Muscle layer of duodenum (tissue), 2 donors: Measurements from ENCODE around the gene VAMP5.
A peak's percentile ranks its signal among the peaks of the same experiment; 100 is the strongest.
"Not testable (repeated sequence)": the region's sequence is repeated elsewhere in the genome, so short reads cannot be mapped to it uniquely, and the experiment has no call there.

Experiments
- H3K27ac ChIP-seq: one replicate; pipeline ENCODE4 v1.7.0; 2013; ENCODE audit warnings: mild to moderate bottlenecking, low read length
- H3K27me3 ChIP-seq: one replicate; pipeline ENCODE4 v1.7.0; 2013; ENCODE audit warnings: low read depth, mild to moderate bottlenecking, control low read depth, low read length
- H3K36me3 ChIP-seq, 2 donors: one replicate each; pipeline ENCODE4 v1.7.0; 2013; ENCODE audit warnings: low read length in 2 of 2, control low read depth in 1 of 2, mild to moderate bottlenecking in 1 of 2; ENCODE audit not compliant: insufficient read depth in 2 of 2, control insufficient read depth in 1 of 2
- H3K4me1 ChIP-seq, 2 donors: one replicate each; pipeline ENCODE4 v1.7.0; 2013; ENCODE audit warnings: low read length in 2 of 2, mild to moderate bottlenecking in 2 of 2, control low read depth in 1 of 2, moderate library complexity in 1 of 2; ENCODE audit not compliant: insufficient read depth in 2 of 2, control insufficient read depth in 1 of 2
- H3K4me3 ChIP-seq, 2 donors: one replicate each; pipeline ENCODE4 v1.7.0; 2013; ENCODE audit warnings: low read length in 2 of 2, low read depth in 1 of 2, mild to moderate bottlenecking in 1 of 2
- H3K9me3 ChIP-seq, 2 donors: one replicate each; pipeline ENCODE4 v1.7.0; 2013; ENCODE audit warnings: low read length in 2 of 2, control low read depth in 1 of 2, mild to moderate bottlenecking in 1 of 2; ENCODE audit not compliant: control insufficient read depth in 1 of 2
- donor health status: healthy.

VAMP5 gene

DNA sequence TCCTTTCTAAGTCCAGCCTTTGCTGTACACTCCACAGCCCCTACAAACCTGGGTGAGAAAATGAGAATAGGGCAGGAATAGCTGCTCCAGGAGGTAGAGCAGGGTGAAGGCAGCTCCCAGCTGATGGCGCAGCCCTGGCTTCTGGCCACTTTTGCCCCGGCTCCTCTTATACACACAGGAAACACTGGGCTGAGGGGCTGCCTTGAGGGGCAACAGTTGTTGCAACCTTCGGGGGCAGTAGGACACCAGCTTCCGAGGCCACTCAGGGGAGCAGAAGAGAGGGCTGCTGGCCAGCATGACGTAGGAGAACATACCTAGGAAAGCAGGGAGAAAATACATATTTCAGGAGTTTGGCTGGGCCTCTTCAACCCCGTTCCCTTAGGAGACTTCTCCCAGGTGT is 31.0 kb upstream of the VAMP5 start:
- Histone ChIP-seq H3K36me3 (peaks cover 61 to 63% of the 10 kb centered on the region in 2 donors), H3K27me3 (no peaks in the 10 kb centered on the region), H3K27ac (no peak overlapping the region), H3K4me1 (peaks cover 0 to 7% of the 10 kb centered on the region in 2 donors), H3K4me3 (no peak overlapping the region), H3K9me3 (no peaks in the 10 kb centered on the region)

DNA sequence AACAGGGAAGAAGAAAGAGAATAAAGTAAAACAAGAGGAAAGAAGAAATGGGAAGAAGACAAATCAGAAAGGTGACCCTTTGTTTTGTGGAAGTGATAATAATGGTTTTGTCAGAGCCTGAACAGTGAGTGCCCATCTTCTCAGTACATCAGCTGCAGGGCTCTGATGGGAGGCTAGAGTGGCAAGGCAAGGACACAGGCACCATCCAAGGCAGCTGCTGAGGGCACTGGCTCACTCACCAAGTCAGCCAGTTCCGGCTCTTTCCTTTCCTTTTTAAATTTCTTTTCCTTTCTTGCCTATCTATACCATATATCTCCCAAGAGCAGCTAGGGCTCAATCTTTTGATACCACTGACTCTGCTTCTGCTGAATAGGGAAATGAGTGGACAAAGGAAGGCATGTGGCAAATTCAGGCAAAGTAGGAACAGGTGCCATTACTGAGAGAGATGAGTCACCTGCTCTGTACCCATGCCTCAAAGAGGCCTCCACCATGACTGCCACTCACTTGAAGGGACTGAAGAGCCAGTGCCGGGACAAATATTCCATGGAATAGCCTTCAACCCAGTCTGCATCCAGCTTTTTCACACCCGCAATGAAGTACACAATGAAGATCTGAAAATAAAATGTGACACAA is 29.1 kb upstream of the VAMP5 start:
- H3K4me3 ChIP-seq: no peak overlapping the region
- H3K27ac ChIP-seq: no peak overlapping the region
- peaks cover 3 to 13% of the 10 kb centered on the region in 2 donors for H3K4me1 ChIP-seq
- H3K36me3 ChIP-seq: peaks cover 59 to 61% of the 10 kb centered on the region in 2 donors
- H3K27me3 ChIP-seq: no peaks in the 10 kb centered on the region
- H3K9me3 ChIP-seq: no peaks in the 10 kb centered on the region

DNA sequence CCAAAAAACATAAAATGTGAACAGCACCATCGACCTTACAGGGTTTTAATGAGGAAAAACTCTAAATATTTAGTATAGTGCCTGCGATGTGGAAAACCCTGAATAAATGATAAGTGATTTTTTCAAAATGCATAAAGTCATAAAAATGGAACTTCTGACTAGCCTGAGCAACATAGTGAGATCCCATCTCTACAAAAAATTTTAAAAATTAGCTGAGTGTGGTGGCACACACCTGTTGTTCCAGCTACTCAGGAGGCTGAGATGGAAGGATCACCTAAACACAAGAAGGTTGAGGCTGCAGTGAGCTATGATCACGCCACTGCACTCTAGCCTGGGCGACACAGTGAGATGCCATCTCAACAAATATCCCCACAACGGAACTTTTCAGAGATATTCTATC is 27.1 kb upstream of the VAMP5 start:
- Histone ChIP-seq H3K27me3 (no peaks in the 10 kb centered on the region), H3K27ac (no peak overlapping the region), H3K4me1 (peaks cover 3 to 16% of the 10 kb centered on the region in 2 donors), H3K36me3 (peaks cover 40 to 42% of the 10 kb centered on the region in 2 donors), H3K4me3 (no peak overlapping the region), H3K9me3 (no peaks in the 10 kb centered on the region)

GRCh38 chr2:85558160-85558559 is 26.1 kb upstream of the VAMP5 start:
- H3K4me3 ChIP-seq: no peak overlapping the region
- peaks cover 30 to 32% of the 10 kb centered on the region in 2 donors for H3K36me3 ChIP-seq
- no peaks in the 10 kb centered on the region for H3K9me3 ChIP-seq
- H3K4me1 ChIP-seq: peaks cover 3 to 14% of the 10 kb centered on the region in 2 donors
- no peaks in the 10 kb centered on the region for H3K27me3 ChIP-seq
- no peak overlapping the region for H3K27ac ChIP-seq

GRCh38 chr2:85560403-85560726 is 23.9 kb upstream of the VAMP5 start:
- H3K9me3 ChIP-seq, H3K27ac ChIP-seq: not testable (repeated sequence)
- peak overlapping the region; percentile 87 to 95 for H3K4me3 ChIP-seq

DNA sequence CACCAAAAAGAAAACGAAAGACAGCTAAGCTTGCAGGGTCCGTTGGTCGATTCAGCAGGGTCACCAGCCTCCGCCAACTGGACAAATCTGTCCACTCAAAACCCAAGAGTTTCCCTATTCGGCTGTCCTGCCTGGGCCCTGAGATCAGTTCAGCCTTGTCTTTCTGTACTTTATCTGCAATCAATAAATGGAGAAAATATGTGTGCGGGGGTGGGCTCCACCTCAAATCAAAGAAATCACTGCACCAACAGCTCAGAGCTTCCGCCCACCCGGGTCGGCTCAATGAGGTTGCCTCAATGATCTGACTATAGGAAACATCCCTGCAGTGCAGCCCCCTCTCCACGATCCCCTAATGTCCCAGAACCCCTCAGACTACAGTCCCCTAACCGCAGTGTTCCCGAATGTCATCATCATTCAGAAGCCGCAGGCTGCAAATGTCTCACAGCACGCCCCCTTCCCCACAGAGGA is 23.4 kb upstream of the VAMP5 start:
- Histone ChIP-seq H3K27me3 (no peaks in the 10 kb centered on the region), H3K4me3 (peak overlapping the region; percentile 87 to 95), H3K4me1 (peaks cover 3 to 14% of the 10 kb centered on the region in 2 donors), H3K27ac (no peak overlapping the region), H3K36me3 (peaks cover 8 to 18% of the 10 kb centered on the region in 2 donors), H3K9me3 (no peaks in the 10 kb centered on the region)

More at GRCh38 chr2:85560403-85560726, 23.9 kb upstream of the VAMP5 start:
- H3K27me3 ChIP-seq: not testable (repeated sequence)
- Histone ChIP-seq H3K36me3 (peaks cover 11 to 20% of the 10 kb centered on the region in 2 donors), H3K4me1 (peaks cover 3 to 14% of the 10 kb centered on the region in 2 donors)

DNA sequence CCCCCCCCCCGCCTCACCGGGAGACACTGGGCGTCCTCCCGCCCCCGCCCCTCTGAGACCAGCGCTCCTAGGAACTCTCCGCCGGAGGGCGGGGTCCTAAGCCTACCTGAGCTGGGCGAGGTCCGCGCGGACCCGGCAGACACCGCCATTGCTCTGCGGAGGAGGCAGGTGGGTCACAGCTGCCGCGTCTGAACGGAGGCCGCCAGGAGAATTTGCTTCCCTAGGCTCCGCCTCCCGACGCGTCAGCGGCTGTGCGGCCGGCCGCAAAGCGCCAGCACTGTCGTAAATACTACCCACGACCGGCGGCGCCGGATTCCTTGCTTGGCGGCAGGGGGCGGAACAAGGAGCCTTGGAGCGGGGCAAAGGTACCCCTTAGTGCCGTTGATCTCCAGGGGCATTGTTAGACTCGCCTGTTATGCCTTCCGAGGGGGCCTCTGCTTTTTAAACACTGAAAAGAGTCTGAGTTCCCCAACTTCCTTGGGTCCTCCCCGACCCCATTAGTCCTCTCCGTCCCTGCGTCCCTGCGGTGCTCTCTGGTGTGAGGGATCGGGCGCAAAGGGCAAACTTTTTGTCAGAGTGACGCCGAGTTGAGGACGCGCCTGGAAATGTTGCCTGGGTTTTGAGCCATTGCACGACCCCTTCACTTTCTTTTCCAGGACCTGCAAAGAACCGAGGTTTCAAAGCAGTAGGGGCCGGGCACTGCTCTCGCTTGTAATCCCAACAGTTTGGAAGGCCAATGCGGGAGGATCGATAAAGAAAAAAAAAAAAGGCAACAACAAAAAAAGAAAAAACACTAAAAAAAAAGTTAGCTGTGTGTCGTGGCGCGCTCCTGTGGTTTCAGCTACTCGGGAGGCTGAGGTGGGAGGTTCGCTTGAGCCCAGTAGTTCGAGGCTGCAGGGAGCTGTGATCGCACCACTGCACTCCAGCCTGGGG is 22.7 kb upstream of the VAMP5 start, which contains the start of gene GGCX:
Gene GGCX, minus strand, starts transcription at position 214 of the 933 bp plus-strand sequence. Its CDS starts 65 bp downstream, at position 149.
- Histone ChIP-seq H3K27ac (peak within 1 kb of the TSS; percentile 86), H3K4me1 (peaks cover 3 to 14% of the 10 kb centered on the region in 2 donors), H3K36me3 (peaks cover 4 to 11% of the 10 kb centered on the region in 2 donors), H3K27me3 (no peaks in the 10 kb centered on the region), H3K9me3 (no peaks in the 10 kb centered on the region), H3K4me3 (peak within 1 kb of the TSS; percentile 87 to 95)

DNA sequence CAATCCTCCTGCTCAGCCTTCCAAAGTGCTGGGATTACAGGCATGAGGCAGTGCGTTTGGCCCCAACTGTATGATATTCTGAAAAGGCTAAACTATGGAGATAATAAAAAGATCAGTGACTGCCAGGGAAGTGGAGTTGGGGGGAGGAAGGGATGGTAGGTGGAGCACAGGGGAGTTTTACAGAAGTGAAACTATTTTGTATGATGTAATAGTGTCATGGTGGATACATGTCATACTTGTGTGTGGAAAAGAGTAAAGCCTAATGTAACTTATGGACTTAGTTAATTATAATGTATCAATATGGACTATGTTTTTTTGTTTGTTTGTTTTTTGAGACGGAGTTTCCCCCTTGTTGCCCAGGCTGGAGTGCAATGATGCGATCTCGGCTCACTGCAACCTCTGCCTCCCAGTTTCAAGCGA is 20.1 kb upstream of the VAMP5 start:
- Histone ChIP-seq H3K27ac (no peak overlapping the region), H3K4me1 (peaks cover 3 to 14% of the 10 kb centered on the region in 2 donors), H3K27me3 (no peaks in the 10 kb centered on the region), H3K36me3 (no peaks in the 10 kb centered on the region), H3K4me3 (no peak overlapping the region), H3K9me3 (no peaks in the 10 kb centered on the region)

- no peak overlapping the region for H3K4me3 ChIP-seq
- no peaks in the 10 kb centered on the region for H3K9me3 ChIP-seq
- no peaks in the 10 kb centered on the region for H3K27me3 ChIP-seq
- no peaks in the 10 kb centered on the region for H3K4me1 ChIP-seq
- no peaks in the 10 kb centered on the region for H3K36me3 ChIP-seq
- H3K27ac ChIP-seq: no peak overlapping the region
Observed at GRCh38 chr2:85566265-85566664, 18.0 kb upstream of the VAMP5 start.

DNA sequence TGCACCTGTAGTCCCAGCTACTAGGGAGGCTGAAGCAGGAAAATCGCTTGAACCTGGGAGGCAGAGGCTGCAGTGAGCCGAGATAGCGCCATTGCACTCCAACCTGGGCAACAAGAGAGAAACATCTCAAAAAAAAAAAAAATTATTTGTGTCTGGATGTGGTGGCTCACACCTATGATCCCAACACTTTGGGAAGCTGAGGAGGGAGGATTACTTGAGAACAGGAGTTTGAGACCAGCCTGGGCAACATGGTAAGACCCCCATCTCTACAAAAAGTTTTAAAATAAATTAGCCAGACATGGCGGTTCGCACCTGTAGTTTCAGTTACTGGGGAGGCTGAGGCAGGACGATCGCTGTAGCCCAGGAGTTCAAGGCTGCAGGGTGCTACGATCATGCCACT is 8.5 kb upstream of the VAMP5 start:
- Histone ChIP-seq H3K4me1 (peaks cover 0 to 11% of the 10 kb centered on the region in 2 donors), H3K36me3 (no peaks in the 10 kb centered on the region), H3K27ac (no peak overlapping the region), H3K9me3 (no peaks in the 10 kb centered on the region), H3K27me3 (no peaks in the 10 kb centered on the region), H3K4me3 (no peak overlapping the region)

- peak overlapping the region in 1 of 2 donors; percentile 56 for H3K4me3 ChIP-seq
- H3K36me3 ChIP-seq: no peaks in the 10 kb centered on the region
- H3K27me3 ChIP-seq: no peaks in the 10 kb centered on the region
- H3K27ac ChIP-seq: peak overlapping the region; percentile 93
- H3K9me3 ChIP-seq: no peaks in the 10 kb centered on the region
- H3K4me1 ChIP-seq: peaks cover 0 to 11% of the 10 kb centered on the region in 2 donors
Observed at GRCh38 chr2:85577063-85577385, 7.2 kb upstream of the VAMP5 start.
